Epithelial cell of proximal tubule (primary cell): ENCODE results near the gene IL3. TPM values are rescaled to one million over a fixed set of nuclear protein-coding genes. Genes with fewer than 3 reads are reported as not detected.

ENCODE experiments used
- DNase-seq: peaks from one replicate; pipeline ENCODE4 v3.0.0-alpha.2; 2011; ENCODE audit warnings: low read depth
- H3K4me3 ChIP-seq: 2 replicates; pipeline ENCODE4 v1.5.1; 2011; ENCODE audit warnings: low read depth, mild to moderate bottlenecking, low read length
- total RNA-seq: library from RNA; depleted of rRNA; stranded (reverse); fragments of >200 nt; gene quantifications from 2 replicates; pipeline ENCODE4 v1.2.3, GENCODE V29; 2015
- TF ChIP-seq, protein P1 (sequence below): conservative IDR thresholded peaks from 2 replicates; pipeline ENCODE4 v1.5.1; 2012; ENCODE audit warnings: low read depth, mild to moderate bottlenecking, low read length

IL3 gene
- total RNA-seq, 1 donor from 2014 or later = not detected

DNA sequence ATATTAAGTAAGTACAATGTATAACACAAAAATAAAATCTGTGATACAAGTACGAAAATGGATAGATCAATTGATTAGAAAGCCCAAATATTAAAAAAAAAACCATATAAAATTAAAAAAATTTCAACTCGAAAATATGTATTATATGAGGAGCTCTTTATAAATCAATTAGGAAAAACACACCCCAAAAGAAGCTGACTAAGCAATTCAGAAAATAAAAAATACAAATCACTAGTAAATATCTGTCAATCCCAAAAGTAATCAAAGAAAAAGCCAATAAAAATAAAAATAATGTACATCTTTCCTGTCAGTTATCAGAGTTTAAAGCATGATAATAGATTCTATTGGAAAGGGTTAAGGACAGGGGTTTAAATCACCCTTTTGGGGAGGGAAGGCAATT, 38.8 kb upstream of the IL3 start:
- DNase-seq = no peak

DNA sequence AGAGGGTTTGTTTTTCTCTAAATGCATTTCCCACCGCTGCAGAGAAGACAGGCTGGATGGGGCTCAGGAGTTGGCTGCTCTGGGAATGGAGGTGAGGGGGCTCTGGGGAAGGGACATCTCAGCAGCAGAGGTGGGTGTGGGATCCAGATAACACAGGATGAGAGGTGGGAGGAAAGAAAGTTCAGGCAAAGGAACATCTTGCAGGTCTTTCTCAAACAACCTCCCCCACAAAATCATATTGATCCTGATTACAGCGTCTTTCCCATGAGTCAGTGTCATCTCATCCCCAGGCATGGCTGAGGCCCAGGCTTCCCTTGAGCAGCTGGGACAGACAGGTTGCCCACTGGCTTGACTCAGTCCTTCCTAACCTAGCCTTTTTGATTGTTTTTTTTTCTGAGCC, 37.7 kb upstream of the IL3 start:
- H3K4me3 ChIP-seq = no peak overlapping the region
- no peak for DNase-seq
- TF ChIP-seq, protein P1, sequence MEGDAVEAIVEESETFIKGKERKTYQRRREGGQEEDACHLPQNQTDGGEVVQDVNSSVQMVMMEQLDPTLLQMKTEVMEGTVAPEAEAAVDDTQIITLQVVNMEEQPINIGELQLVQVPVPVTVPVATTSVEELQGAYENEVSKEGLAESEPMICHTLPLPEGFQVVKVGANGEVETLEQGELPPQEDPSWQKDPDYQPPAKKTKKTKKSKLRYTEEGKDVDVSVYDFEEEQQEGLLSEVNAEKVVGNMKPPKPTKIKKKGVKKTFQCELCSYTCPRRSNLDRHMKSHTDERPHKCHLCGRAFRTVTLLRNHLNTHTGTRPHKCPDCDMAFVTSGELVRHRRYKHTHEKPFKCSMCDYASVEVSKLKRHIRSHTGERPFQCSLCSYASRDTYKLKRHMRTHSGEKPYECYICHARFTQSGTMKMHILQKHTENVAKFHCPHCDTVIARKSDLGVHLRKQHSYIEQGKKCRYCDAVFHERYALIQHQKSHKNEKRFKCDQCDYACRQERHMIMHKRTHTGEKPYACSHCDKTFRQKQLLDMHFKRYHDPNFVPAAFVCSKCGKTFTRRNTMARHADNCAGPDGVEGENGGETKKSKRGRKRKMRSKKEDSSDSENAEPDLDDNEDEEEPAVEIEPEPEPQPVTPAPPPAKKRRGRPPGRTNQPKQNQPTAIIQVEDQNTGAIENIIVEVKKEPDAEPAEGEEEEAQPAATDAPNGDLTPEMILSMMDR = no peak

More for the DNA sequence above, 38.8 kb upstream of the IL3 start:
- H3K4me3 ChIP-seq = no peak overlapping the region
- TF ChIP-seq, protein P1 = no peak

DNA sequence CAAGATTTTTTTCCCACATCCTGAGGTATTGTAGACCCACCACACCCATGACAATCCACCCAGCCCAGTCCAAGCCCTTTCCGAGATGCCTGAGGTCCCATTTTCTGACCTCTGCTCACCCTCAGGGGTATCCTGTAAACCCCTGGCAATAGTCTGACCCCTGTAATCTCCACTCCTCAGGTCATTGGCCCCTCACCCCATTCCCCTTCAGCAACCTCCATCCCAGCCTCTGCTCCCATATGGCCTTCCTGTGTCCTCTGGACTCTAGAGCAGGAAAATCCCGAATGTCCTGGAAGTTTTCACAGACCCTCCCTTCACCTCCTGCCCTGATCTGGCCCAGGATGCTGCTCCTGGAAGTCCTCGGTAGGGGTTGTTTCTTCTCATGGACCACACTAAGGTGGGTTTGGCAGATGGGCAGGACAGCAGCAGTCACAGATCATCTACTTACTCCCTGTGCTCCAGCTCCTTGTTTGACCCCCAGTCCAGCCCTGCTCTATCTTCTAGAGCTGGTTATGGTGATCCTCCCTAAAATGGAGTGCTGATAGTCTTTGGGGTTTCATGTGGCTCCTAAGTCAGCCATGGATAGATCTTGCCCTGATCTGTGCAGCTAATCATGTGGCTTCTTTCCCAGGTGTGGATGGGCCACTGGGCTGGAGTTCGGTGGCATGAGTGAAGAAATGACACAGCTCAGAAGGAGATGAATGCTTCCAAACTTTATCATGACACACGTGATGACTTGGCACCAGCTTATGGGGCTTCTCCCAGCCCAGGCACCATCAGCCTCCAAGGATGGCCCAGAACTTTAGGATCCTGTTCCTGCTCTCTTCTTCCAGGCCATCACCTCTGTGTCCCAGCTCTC, 37.0 kb upstream of the IL3 start:
- TF ChIP-seq, protein P1 = no peak
- no peak for DNase-seq
- no peak overlapping the region for H3K4me3 ChIP-seq

DNA sequence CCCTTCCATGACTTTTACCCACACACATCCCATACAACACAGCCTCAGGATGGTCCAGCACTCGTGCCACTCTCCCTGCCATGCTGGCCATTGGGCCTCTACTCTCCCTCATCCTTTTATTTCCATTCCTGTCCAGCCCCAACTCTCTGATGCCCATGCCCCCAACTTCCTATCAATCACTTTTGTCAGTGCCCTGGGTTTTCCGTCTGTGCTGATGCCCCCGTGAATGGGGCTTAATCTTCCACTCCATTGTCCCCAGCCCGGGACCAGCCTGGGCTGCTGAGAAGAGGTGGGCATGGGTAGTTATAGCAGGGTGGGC, 36.4 kb upstream of the IL3 start:
- TF ChIP-seq, protein P1 = no peak
- no peak for DNase-seq

DNA sequence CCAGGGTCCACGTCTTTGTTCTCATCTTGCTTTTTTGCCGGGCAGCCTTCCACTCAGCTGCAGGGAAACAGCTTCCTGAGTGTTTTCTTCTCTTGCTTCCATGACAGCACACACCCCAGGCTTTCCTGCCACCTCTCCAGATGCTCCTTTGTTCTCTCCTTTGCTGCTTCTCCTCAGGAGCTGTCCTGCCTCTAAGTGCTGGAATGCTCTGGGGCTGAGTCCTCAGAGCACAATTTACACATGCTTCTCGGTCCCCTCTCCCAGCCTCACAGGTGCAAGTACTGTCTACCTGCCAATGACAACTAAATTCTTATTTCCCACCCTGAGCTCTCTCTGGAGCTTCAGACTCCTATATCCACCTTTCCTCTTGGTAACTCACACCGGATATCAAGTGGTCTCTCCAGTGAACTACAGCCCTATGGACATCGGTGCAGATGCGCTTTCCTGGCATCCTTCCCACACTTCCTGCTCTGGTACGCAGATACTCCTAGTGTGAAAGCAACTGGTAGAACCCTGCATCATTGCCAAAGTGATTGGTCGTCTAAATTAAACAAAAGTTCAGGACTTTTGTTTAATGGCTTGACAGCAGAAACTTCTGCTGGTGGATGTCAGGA, 35.6 kb upstream of the IL3 start:
- H3K4me3 ChIP-seq = no peak overlapping the region
- TF ChIP-seq, protein P1 = no peak
- no peak for DNase-seq

More for the DNA sequence above, 36.4 kb upstream of the IL3 start:
- H3K4me3 ChIP-seq = no peak overlapping the region

DNA sequence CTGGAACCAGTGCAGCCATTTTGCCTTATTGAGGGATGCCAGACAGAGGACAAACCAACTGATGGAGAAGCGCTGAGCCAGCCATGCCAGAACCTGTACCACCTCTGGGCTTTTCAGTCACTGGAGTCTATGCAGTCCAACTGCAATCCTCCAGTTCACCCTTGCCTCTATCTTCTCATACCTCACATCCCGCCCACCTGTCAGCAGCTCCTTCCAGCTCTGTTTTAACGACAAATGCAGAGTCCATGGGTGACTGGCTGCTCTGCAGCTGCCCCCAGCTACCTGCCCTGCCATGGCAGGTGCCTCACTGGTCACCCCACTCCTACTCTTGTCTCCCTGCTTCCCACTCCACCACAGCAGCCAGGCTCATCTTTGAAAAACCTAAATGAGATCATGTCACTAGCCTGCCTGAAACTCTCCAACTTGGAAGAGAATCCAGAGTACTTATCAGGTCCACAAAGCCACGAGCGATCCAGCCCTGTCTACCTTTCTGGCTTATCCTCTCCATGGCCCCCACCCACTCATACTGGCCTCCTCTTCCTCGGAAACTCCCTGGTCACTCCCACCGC, 35.0 kb upstream of the IL3 start:
- DNase-seq = no peak
- no peak overlapping the region for H3K4me3 ChIP-seq
- TF ChIP-seq, protein P1 = no peak
